Inflammatory macrophage treated with lipopolysaccharide for 1 hour (primary cell): ENCODE data around the gene DNHD1.

Source experiments
- DNase-seq, 2 donors: peaks; one replicate each; pipeline ENCODE4 v3.0.0-alpha.2; 2020 to 2022

DNHD1 gene

GRCh38 chr11:6539748-6540268 is 42.7 kb downstream of the DNHD1 start:
- no peak for DNase-seq

GRCh38 chr11:6541356-6541755 is 44.3 kb downstream of the DNHD1 start:
- no peak for DNase-seq

GRCh38 chr11:6542727-6543126 is 45.6 kb downstream of the DNHD1 start:
- no peak for DNase-seq

- DNase-seq: no peak
Observed at GRCh38 chr11:6544921-6545850, 48.1 kb downstream of the DNHD1 start.

GRCh38 chr11:6545917-6546605 is 49.0 kb downstream of the DNHD1 start:
- no peak for DNase-seq

- no peak for DNase-seq
Observed at GRCh38 chr11:6546735-6547134, 49.7 kb downstream of the DNHD1 start.

GRCh38 chr11:6547177-6547576 is 50.1 kb downstream of the DNHD1 start:
- DNase-seq: no peak

GRCh38 chr11:6548121-6548520 is 51.0 kb downstream of the DNHD1 start:
- DNase-seq: no peak

GRCh38 chr11:6548641-6549040 is 51.6 kb downstream of the DNHD1 start:
- DNase-seq: no peak

- no peak for DNase-seq
Observed at GRCh38 chr11:6553634-6554033, 56.6 kb downstream of the DNHD1 start.

- DNase-seq: no peak
Observed at GRCh38 chr11:6554828-6555706, 58.0 kb downstream of the DNHD1 start.

GRCh38 chr11:6556139-6556949 is 59.3 kb downstream of the DNHD1 start:
- no peak for DNase-seq

- DNase-seq: no peak
Observed at GRCh38 chr11:6557063-6557462, 60.0 kb downstream of the DNHD1 start.

GRCh38 chr11:6557761-6558674 is 60.9 kb downstream of the DNHD1 start:
- DNase-seq: no peak

GRCh38 chr11:6559369-6559768 is 62.3 kb downstream of the DNHD1 start:
- DNase-seq: no peak

- no peak for DNase-seq
Observed at GRCh38 chr11:6561288-6561687, 64.2 kb downstream of the DNHD1 start.

GRCh38 chr11:6563121-6563619 is 66.1 kb downstream of the DNHD1 start:
- DNase-seq: no peak

GRCh38 chr11:6563667-6564066 is 66.6 kb downstream of the DNHD1 start:
- no peak for DNase-seq

GRCh38 chr11:6565325-6565724 is 68.2 kb downstream of the DNHD1 start:
- DNase-seq: no peak

- no peak for DNase-seq
Observed at GRCh38 chr11:6565988-6566703, 69.1 kb downstream of the DNHD1 start.
